Mucosa of descending colon (tissue), 3 donors: ENCODE data around the gene CD151. TPM values are rescaled to one million over a fixed set of nuclear protein-coding genes. Genes with fewer than 3 reads are reported as not detected.

ENCODE experiments used
- ATAC-seq: fragments of 200-7000 bp; cut with Tn5 transposase; one replicate; pipeline ENCODE4 v1.9.1; 2020; ENCODE audit warnings: mild to moderate bottlenecking, moderate library complexity
- DNase-seq, 3 donors: peaks; one replicate each; pipeline ENCODE4 v3.0.0-alpha.2; 2020
- H3K36me3 ChIP-seq: fragments of 200-600 bp; one replicate; pipeline ENCODE4 v1.8.0; 2021; ENCODE audit warnings: low read depth, mild to moderate bottlenecking
- H3K4me1 ChIP-seq: fragments of 200-600 bp; one replicate; pipeline ENCODE4 v1.8.0; 2021; ENCODE audit warnings: low read depth, mild to moderate bottlenecking
- H3K4me3 ChIP-seq: fragments of 200-600 bp; one replicate; pipeline ENCODE4 v1.8.0; 2021; ENCODE audit warnings: mild to moderate bottlenecking
- H3K9me3 ChIP-seq: fragments of 200-600 bp; one replicate; pipeline ENCODE4 v1.8.0; 2021; ENCODE audit warnings: mild to moderate bottlenecking
- CTCF ChIP-seq: fragments of 200-600 bp; IDR thresholded peaks from one replicate; pipeline ENCODE4 v1.8.0; 2022; ENCODE audit warnings: antibody characterized with exemption, mild to moderate bottlenecking
- intact Hi-C, 2 donors: fragments of 100-400 bp; cut with DNase I in 1 of 2; cut with micrococcal nuclease in 1 of 2; formaldehyde crosslinking; loops; one replicate each; pipeline versions ENCODE4 v1.11.0 to v1.11.1; 2022; cut with DNase I, micrococcal nuclease
- total RNA-seq, 3 donors: library from RNA; stranded (reverse); fragmentation: NEBNext Ultra II Directional in 2 of 3; extraction: Animal tissue kit (Norgen Biotek cat#: 25700) in 2 of 3; gene quantifications; one replicate each; pipeline versions ENCODE4 v1.2.1 to v1.2.4, GENCODE V29; 2021 to 2023
- donor health status: DM: no; HTN: no; CAD: no; lungs with moderate emphysema.
- donor health status: DM: no; HTN: no; CAD: no.
- donor health status: DM: no; HTN: yes; CAD: no.

CD151 gene
- total RNA-seq, 3 donors from 2014 or later, result 364 to 415 (median 378) TPM

GRCh38 chr11:802693-803466, 29.9 kb upstream of the CD151 start:
- intact Hi-C loops, result no loop called here
- DNase-seq (no peak), ATAC-seq (no peak)
- Histone ChIP-seq H3K9me3 (no peaks in the 10 kb centered on the region), H3K4me1 (peaks cover 22% of the 10 kb centered on the region), H3K4me3 (no peak overlapping the region), H3K36me3 (no peaks in the 10 kb centered on the region)
- no peak for TF ChIP-seq CTCF

- ATAC-seq (no peak), DNase-seq (no peak)
- Histone ChIP-seq H3K9me3 (no peaks in the 10 kb centered on the region), H3K36me3 (no peaks in the 10 kb centered on the region), H3K4me3 (no peak overlapping the region), H3K4me1 (peaks cover 25% of the 10 kb centered on the region)
- TF ChIP-seq CTCF, result no peak
- intact Hi-C loops, result no loop called here
Observed at GRCh38 chr11:803467-803742, 29.3 kb upstream of the CD151 start.

GRCh38 chr11:803770-804598, 28.8 kb upstream of the CD151 start:
- H3K9me3 ChIP-seq, result no peaks in the 10 kb centered on the region
- H3K36me3 ChIP-seq, result no peaks in the 10 kb centered on the region
- no peak overlapping the region for H3K4me3 ChIP-seq
- DNase-seq (peak in 2 of 3 donors; percentile 51 to 68), ATAC-seq (no peak)
- H3K4me1 ChIP-seq, result peaks cover 26% of the 10 kb centered on the region
- intact Hi-C loops, result no loop called here
- no peak for TF ChIP-seq CTCF

- intact Hi-C loops, result no loop called here
- Histone ChIP-seq H3K4me3 (no peak overlapping the region), H3K9me3 (no peaks in the 10 kb centered on the region), H3K4me1 (peaks cover 26% of the 10 kb centered on the region), H3K36me3 (no peaks in the 10 kb centered on the region)
- TF ChIP-seq CTCF, result no peak
- no peak for ATAC-seq
- DNase-seq, result peak in 1 of 3 donors; percentile 63
Observed at GRCh38 chr11:804599-804964, 28.2 kb upstream of the CD151 start.

GRCh38 chr11:808427-809286, 24.1 kb upstream of the CD151 start:
- intact Hi-C loops, result no loop called here
- DNase-seq (peak in 1 of 3 donors; percentile 53), ATAC-seq (peak; percentile 1)
- Histone ChIP-seq H3K4me3 (peak overlapping the region; percentile 78), H3K4me1 (peaks cover 40% of the 10 kb centered on the region), H3K9me3 (no peaks in the 10 kb centered on the region), H3K36me3 (no peaks in the 10 kb centered on the region)
- no peak for TF ChIP-seq CTCF
